Measurements from ENCODE around the gene SVIL. TPM values are rescaled to one million over a fixed set of nuclear protein-coding genes. Genes with fewer than 3 reads are reported as not detected.
A peak's percentile ranks its signal among the peaks of the same experiment; 100 is the strongest.
"Not testable (repeated sequence)": the region's sequence is repeated elsewhere in the genome, so short reads cannot be mapped to it uniquely, and the experiment has no call there.

SVIL gene
- total RNA-seq, 4 donors from 2014 or later = 1,040 to 1,354 (median 1,121) TPM

DNA sequence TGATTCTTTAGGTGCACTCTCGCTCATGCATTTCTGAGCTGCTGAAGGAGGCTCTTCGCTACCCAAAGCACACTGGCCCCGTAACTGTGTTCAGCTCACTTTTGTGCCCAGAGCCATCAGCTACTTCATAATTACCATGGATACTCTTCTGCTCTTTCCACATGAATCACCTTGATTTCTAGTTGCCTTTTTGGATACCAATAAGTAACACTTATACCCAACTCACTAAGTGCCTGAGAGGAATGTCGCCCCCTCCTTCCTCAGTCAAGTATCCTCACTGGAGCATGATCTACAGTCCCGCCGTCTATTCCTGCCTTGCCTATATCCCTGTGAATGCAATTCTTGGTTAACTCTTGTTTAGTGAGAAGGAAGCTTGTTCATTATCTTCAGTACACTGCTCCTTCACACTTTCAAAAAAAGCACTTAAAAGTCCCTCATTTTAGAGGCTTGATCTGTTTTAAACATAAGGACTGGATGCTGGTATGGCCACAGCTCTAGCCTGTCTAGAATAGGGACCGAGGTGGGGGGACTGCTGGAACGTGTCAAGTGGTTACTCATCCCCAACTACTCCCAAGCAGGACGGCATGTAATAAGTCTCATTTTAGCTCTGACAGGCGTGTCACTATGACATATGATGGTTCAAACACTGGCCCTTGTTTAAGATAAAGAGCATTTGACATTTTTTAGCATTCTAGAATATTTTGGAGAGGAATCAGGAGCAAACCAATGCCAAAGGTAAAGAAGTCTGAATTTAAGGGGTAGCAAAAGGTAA, 23.7 kb downstream of the SVIL start:
- peaks cover 82 to 89% of the 10 kb centered on the region in 2 donors for H3K4me1 ChIP-seq
- peak overlapping the region; percentile 95 to 96 (median 96) for H3K27ac ChIP-seq
- TF ChIP-seq, protein P1, sequence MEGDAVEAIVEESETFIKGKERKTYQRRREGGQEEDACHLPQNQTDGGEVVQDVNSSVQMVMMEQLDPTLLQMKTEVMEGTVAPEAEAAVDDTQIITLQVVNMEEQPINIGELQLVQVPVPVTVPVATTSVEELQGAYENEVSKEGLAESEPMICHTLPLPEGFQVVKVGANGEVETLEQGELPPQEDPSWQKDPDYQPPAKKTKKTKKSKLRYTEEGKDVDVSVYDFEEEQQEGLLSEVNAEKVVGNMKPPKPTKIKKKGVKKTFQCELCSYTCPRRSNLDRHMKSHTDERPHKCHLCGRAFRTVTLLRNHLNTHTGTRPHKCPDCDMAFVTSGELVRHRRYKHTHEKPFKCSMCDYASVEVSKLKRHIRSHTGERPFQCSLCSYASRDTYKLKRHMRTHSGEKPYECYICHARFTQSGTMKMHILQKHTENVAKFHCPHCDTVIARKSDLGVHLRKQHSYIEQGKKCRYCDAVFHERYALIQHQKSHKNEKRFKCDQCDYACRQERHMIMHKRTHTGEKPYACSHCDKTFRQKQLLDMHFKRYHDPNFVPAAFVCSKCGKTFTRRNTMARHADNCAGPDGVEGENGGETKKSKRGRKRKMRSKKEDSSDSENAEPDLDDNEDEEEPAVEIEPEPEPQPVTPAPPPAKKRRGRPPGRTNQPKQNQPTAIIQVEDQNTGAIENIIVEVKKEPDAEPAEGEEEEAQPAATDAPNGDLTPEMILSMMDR (IDR thresholded peaks at IDR 0.05 in 4 of 5, conservative IDR thresholded peaks at IDR 0.05 in 1 of 5) = no peak
- TF ChIP-seq POLR2A (IDR thresholded peaks at IDR 0.05) = no peak
- in situ Hi-C loops (cut with MboI; ENCODE audit: low sequenced_read_pairs in 4 of 4) (no loop called here), intact Hi-C loops (cut with DNase I; ENCODE audit: low total_unique reads) (no loop called here)
- ATAC-seq (peak; percentile 21 to 41), DNase-seq (no peak)
- H3K4me3 ChIP-seq = peak overlapping the region in 1 of 4 donors; percentile 5
- H3K9me3 ChIP-seq = no peaks in the 10 kb centered on the region
- no peaks in the 10 kb centered on the region for H3K27me3 ChIP-seq
- no peaks in the 10 kb centered on the region for H3K36me3 ChIP-seq

DNA sequence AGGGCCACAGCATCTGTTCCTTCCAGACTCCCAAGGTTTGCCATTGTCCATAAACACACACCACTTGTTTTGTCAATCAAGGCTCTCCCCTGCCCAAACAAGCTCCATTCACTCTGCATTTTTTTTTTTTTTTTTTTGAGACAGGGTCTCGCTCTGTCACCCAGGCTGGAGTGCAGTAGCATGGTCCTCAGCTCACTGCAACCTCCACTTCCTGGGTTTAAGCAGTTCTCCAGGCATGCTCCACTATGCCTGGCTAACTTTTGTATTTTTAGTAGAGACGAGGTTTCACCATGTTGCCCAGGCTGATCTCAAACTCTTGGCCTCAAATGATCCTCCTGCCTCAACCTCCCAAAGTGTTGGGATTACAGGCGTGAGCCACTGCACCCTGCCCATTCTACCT, 24.4 kb downstream of the SVIL start:
- H3K9me3 ChIP-seq; intact Hi-C loops (cut with DNase I; ENCODE audit: low total_unique reads); DNase-seq; H3K27me3 ChIP-seq; in situ Hi-C loops (cut with MboI; ENCODE audit: low sequenced_read_pairs in 4 of 4); ATAC-seq; H3K36me3 ChIP-seq; H3K4me3 ChIP-seq: not testable (repeated sequence)
- H3K4me1 ChIP-seq = peaks cover 80 to 86% of the 10 kb centered on the region in 2 donors
- H3K27ac ChIP-seq = peak overlapping the region; percentile 95 to 96 (median 96)

DNA sequence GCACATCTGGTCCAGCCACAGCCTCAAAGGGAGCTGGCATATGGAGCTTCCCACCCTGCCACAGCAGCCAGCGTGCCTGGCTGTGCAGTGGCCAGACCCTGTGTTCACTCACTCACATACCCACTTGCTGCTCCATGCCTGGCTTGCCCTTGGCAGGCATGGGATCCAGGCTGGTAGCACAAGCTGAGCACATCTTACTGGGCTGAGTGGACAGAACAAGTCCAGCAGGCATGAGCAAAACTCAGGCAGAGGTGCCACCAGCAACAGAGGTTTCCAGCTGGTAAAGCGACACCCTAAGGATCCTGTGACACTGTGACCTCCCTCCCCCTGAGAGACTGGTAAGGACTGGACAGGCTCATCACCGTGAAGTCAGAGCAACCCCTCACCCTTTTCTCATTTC, 25.1 kb downstream of the SVIL start:
- peak overlapping the region; percentile 95 to 96 (median 96) for H3K27ac ChIP-seq
- peak; percentile 2 to 12 for ATAC-seq
- in situ Hi-C loops (cut with MboI; ENCODE audit: low sequenced_read_pairs in 4 of 4) (no loop called here), intact Hi-C loops (cut with DNase I; ENCODE audit: low total_unique reads) (no loop called here)
- no peaks in the 10 kb centered on the region for H3K36me3 ChIP-seq
- H3K4me3 ChIP-seq = no peak overlapping the region
- H3K27me3 ChIP-seq = no peaks in the 10 kb centered on the region
- H3K9me3 ChIP-seq = no peaks in the 10 kb centered on the region
- DNase-seq = peak in 1 of 2 donors; percentile 59
- TF ChIP-seq, protein P1 (IDR thresholded peaks at IDR 0.05 in 4 of 5, conservative IDR thresholded peaks at IDR 0.05 in 1 of 5) = no peak
- no peak for TF ChIP-seq POLR2A (IDR thresholded peaks at IDR 0.05)
- peaks cover 86 to 90% of the 10 kb centered on the region in 2 donors for H3K4me1 ChIP-seq

DNA sequence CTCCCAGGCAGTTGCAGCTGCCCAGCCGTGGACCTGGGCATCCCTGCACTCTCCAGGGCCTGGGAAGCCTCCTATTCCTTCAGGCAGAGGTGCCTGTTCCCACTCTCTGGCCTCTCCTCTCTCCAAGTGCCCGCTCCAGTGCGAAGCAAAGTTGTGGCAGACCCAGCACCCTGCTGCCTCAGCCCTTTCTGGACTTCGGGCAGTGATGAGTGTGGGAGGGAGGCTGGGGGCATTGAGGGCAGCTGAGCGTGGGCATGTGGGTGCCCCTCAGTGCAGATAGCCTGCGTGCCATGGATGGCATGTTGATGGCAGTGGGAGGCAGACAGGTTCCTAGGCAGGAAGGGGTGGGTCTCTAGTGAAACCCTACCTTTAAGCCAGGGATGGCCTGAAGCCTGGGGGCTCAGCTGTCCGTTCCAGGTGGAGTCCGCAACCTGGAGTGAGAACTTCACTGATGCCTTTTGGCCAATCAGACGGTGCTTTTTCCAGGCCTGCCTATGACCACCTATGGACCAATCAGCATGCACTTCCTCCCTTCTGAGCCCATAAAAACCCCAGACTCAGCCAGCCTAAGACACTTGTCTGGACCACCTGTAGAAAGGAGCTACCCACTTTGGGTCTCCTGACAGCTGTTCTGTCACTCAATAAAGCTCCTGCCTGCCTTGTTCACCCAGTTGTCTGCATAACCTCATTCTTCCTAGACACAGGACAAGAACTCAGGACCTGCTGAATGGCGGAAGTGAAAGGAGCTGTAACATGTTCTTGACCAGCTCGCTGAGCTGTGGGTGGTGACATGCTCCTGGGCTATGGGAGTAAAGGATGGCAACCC, 26.1 kb downstream of the SVIL start:
- TF ChIP-seq, protein P1 (IDR thresholded peaks at IDR 0.05 in 4 of 5, conservative IDR thresholded peaks at IDR 0.05 in 1 of 5) = no peak
- TF ChIP-seq POLR2A (IDR thresholded peaks at IDR 0.05) = no peak
- H3K36me3 ChIP-seq = no peaks in the 10 kb centered on the region
- intact Hi-C loops (cut with DNase I; ENCODE audit: low total_unique reads) = no loop called here
- DNase-seq (no peak), ATAC-seq (peak in 1 of 2 donors; percentile 6)
- H3K27me3 ChIP-seq = no peaks in the 10 kb centered on the region
- H3K9me3 ChIP-seq = no peaks in the 10 kb centered on the region
- in situ Hi-C loops (cut with MboI; ENCODE audit: low sequenced_read_pairs in 4 of 4) = no loop called here
- H3K4me1 ChIP-seq = peaks cover 87 to 94% of the 10 kb centered on the region in 2 donors
- H3K27ac ChIP-seq = peak overlapping the region; percentile 95 to 96 (median 96)
- no peak overlapping the region for H3K4me3 ChIP-seq

DNA sequence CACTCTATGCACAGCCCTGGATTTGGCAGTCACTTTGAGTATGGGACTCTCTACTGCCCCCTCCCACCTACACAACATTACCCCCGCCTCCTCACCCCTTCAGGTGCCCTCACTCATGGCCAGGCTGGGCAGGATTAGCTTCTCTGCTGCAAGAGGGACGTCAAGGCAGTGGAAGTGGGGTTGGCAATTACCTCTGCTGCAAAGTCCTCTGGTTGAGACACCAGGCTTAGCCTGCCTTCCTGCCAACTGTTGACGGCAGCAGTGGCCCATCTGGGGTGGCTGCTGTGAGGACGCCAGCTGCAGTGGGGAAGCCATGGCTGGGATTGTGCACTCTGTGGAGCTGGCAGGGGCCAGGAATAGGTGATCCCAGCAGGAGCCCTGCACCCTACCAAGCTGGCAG, 26.7 kb downstream of the SVIL start:
- DNase-seq (peak; percentile 33 to 93), ATAC-seq (peak; percentile 28 to 76)
- Histone ChIP-seq H3K27ac (peak overlapping the region; percentile 95 to 96 (median 96)), H3K36me3 (no peaks in the 10 kb centered on the region), H3K4me3 (no peak overlapping the region), H3K27me3 (no peaks in the 10 kb centered on the region), H3K9me3 (no peaks in the 10 kb centered on the region), H3K4me1 (peaks cover 89 to 96% of the 10 kb centered on the region in 2 donors)
- no peak for TF ChIP-seq POLR2A (IDR thresholded peaks at IDR 0.05)
- TF ChIP-seq, protein P1 (IDR thresholded peaks at IDR 0.05 in 4 of 5, conservative IDR thresholded peaks at IDR 0.05 in 1 of 5) = no peak
- intact Hi-C loops (cut with DNase I; ENCODE audit: low total_unique reads) = no loop called here
- in situ Hi-C loops (cut with MboI; ENCODE audit: low sequenced_read_pairs in 4 of 4) = no loop called here
